ENCODE measurements around the gene ZC3H18. TPM values are rescaled to one million over a fixed set of nuclear protein-coding genes. Genes with fewer than 3 reads are reported as not detected.
A peak's percentile ranks its signal among the peaks of the same experiment; 100 is the strongest.

The ZC3H18 gene
- total RNA-seq, 1 experiment from 2014 or later, result 61.8 TPM

DNA sequence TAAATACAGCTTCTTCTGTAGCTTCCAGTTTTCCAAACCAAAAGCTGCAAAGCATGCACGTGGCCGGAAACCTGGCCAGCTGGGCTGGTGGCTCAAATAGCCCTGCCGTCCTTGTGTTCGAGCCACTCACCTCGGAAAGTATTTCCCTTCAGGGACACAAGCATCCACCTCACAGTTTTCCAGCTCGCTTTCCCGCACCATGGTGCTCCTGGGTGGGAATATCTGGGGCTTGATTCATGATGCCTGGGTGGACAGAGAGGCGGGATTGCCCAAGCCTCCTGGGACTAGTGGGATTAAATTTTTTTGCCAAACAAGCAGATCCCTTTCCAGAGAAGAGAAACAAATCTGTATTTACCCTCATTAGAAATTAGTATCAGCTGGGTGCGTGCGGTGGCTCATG, 99.8 kb downstream of the ZC3H18 start:
- CTCF ChIA-PET, result interaction anchor here (1.7 to 8.4 kb wide), 3 partner anchors 10 to 37 kb away, joined by 3 to 111 read pairs (median 8); partner anchors contain the start of gene SNAI3
- no peak for DNase-seq (ENCODE audit: low spot score)
- no peak overlapping the region for H3K4me3 Mint-ChIP-seq
- peaks cover 12% of the 10 kb centered on the region for H3K36me3 Mint-ChIP-seq
- POLR2A ChIA-PET, result interaction anchor here (1.0 kb wide), 1 partner anchor 7 kb away, joined by 3 read pairs; the partner anchor contains the start of gene MVD
- TF ChIP-seq TCF7 (CRISPR knock-in tag; IDR thresholded peaks at IDR 0.05; ENCODE audit: low read depth), result no peak
- TF ChIP-seq, protein P1, sequence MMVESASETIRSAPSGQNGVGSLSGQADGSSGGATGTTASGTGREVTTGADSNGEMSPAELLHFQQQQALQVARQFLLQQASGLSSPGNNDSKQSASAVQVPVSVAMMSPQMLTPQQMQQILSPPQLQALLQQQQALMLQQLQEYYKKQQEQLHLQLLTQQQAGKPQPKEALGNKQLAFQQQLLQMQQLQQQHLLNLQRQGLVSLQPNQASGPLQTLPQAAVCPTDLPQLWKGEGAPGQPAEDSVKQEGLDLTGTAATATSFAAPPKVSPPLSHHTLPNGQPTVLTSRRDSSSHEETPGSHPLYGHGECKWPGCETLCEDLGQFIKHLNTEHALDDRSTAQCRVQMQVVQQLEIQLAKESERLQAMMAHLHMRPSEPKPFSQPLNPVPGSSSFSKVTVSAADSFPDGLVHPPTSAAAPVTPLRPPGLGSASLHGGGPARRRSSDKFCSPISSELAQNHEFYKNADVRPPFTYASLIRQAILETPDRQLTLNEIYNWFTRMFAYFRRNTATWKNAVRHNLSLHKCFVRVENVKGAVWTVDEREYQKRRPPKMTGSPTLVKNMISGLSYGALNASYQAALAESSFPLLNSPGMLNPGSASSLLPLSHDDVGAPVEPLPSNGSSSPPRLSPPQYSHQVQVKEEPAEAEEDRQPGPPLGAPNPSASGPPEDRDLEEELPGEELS (CRISPR knock-in tag; IDR thresholded peaks at IDR 0.05), result no peak
- no peak for TF ChIP-seq CREB1 (CRISPR knock-in tag; IDR thresholded peaks at IDR 0.05)
- TF ChIP-seq SMAD4 (CRISPR knock-in tag; IDR thresholded peaks at IDR 0.05), result no peak
- no peak for TF ChIP-seq IRF2 (CRISPR knock-in tag; IDR thresholded peaks at IDR 0.05; ENCODE audit: borderline replicate concordance, low read depth)
- TF ChIP-seq, protein P2, sequence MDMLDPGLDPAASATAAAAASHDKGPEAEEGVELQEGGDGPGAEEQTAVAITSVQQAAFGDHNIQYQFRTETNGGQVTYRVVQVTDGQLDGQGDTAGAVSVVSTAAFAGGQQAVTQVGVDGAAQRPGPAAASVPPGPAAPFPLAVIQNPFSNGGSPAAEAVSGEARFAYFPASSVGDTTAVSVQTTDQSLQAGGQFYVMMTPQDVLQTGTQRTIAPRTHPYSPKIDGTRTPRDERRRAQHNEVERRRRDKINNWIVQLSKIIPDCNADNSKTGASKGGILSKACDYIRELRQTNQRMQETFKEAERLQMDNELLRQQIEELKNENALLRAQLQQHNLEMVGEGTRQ (CRISPR knock-in tag; IDR thresholded peaks at IDR 0.05), result no peak
- TF ChIP-seq, protein P3, sequence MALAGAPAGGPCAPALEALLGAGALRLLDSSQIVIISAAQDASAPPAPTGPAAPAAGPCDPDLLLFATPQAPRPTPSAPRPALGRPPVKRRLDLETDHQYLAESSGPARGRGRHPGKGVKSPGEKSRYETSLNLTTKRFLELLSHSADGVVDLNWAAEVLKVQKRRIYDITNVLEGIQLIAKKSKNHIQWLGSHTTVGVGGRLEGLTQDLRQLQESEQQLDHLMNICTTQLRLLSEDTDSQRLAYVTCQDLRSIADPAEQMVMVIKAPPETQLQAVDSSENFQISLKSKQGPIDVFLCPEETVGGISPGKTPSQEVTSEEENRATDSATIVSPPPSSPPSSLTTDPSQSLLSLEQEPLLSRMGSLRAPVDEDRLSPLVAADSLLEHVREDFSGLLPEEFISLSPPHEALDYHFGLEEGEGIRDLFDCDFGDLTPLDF (CRISPR knock-in tag; IDR thresholded peaks at IDR 0.05), result no peak
- TF ChIP-seq, protein P4, sequence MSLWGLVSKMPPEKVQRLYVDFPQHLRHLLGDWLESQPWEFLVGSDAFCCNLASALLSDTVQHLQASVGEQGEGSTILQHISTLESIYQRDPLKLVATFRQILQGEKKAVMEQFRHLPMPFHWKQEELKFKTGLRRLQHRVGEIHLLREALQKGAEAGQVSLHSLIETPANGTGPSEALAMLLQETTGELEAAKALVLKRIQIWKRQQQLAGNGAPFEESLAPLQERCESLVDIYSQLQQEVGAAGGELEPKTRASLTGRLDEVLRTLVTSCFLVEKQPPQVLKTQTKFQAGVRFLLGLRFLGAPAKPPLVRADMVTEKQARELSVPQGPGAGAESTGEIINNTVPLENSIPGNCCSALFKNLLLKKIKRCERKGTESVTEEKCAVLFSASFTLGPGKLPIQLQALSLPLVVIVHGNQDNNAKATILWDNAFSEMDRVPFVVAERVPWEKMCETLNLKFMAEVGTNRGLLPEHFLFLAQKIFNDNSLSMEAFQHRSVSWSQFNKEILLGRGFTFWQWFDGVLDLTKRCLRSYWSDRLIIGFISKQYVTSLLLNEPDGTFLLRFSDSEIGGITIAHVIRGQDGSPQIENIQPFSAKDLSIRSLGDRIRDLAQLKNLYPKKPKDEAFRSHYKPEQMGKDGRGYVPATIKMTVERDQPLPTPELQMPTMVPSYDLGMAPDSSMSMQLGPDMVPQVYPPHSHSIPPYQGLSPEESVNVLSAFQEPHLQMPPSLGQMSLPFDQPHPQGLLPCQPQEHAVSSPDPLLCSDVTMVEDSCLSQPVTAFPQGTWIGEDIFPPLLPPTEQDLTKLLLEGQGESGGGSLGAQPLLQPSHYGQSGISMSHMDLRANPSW (CRISPR knock-in tag; conservative IDR thresholded peaks at IDR 0.05; ENCODE audit: low read depth), result no peak
- no peak for TF ChIP-seq ESRRA (CRISPR knock-in tag; IDR thresholded peaks at IDR 0.05; ENCODE audit: borderline replicate concordance)
- TF ChIP-seq, protein P5, sequence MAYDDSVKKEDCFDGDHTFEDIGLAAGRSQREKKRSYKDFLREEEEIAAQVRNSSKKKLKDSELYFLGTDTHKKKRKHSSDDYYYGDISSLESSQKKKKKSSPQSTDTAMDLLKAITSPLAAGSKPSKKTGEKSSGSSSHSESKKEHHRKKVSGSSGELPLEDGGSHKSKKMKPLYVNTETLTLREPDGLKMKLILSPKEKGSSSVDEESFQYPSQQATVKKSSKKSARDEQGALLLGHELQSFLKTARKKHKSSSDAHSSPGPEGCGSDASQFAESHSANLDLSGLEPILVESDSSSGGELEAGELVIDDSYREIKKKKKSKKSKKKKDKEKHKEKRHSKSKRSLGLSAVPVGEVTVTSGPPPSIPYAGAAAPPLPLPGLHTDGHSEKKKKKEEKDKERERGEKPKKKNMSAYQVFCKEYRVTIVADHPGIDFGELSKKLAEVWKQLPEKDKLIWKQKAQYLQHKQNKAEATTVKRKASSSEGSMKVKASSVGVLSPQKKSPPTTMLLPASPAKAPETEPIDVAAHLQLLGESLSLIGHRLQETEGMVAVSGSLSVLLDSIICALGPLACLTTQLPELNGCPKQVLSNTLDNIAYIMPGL (CRISPR knock-in tag; IDR thresholded peaks at IDR 0.05), result no peak
- TF ChIP-seq, protein P6, sequence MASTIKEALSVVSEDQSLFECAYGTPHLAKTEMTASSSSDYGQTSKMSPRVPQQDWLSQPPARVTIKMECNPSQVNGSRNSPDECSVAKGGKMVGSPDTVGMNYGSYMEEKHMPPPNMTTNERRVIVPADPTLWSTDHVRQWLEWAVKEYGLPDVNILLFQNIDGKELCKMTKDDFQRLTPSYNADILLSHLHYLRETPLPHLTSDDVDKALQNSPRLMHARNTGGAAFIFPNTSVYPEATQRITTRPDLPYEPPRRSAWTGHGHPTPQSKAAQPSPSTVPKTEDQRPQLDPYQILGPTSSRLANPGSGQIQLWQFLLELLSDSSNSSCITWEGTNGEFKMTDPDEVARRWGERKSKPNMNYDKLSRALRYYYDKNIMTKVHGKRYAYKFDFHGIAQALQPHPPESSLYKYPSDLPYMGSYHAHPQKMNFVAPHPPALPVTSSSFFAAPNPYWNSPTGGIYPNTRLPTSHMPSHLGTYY (CRISPR knock-in tag; IDR thresholded peaks at IDR 0.05), result no peak
- no peak for TF ChIP-seq RELA (CRISPR knock-in tag; IDR thresholded peaks at IDR 0.05; ENCODE audit: borderline replicate concordance)
- TF ChIP-seq KAT7 (CRISPR knock-in tag; IDR thresholded peaks at IDR 0.05; ENCODE audit: borderline replicate concordance), result no peak
- TF ChIP-seq NFYB (CRISPR knock-in tag; conservative IDR thresholded peaks at IDR 0.05; ENCODE audit: low read depth), result no peak
- no peaks in the 10 kb centered on the region for H3K27me3 Mint-ChIP-seq (ENCODE audit: low read depth)
- no peak for ATAC-seq
- H3K9me3 Mint-ChIP-seq, result peaks cover 7% of the 10 kb centered on the region
- no peak overlapping the region for H3K27ac Mint-ChIP-seq
- peaks cover 4% of the 10 kb centered on the region for H3K4me1 Mint-ChIP-seq

DNA sequence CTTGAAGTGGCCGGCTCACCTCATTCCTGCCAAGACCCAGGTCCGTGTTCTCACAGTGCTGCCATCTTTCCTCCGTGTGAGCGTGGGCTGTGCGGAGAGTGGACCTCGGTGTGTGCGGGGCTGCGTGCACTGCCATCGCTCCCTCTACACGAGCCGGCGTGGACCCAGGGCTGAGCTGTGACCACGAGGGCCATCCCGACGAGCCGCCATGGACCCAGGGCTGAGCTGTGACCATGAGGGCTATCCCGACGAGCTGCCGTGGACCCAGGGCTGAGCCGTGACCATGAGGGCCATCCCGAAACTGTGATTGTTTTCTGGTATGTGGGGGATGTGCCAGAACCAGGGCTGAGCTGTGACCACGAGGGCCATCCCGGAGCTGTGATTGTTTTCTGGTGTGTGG, 101.6 kb downstream of the ZC3H18 start:
- peaks cover 12% of the 10 kb centered on the region for H3K36me3 Mint-ChIP-seq
- POLR2A ChIA-PET, result no interaction called here
- CTCF ChIA-PET, result interaction anchor here (1.2 to 8.4 kb wide), 21 partner anchors 8 to 113 kb away, joined by 3 to 111 read pairs (median 9); partner anchors contain the start of genes CTU2, CYBA, IL17C and MVD
- ATAC-seq, result no peak
- H3K9me3 Mint-ChIP-seq, result peaks cover 7% of the 10 kb centered on the region
- no peaks in the 10 kb centered on the region for H3K27me3 Mint-ChIP-seq (ENCODE audit: low read depth)
- no peak for DNase-seq (ENCODE audit: low spot score)
- peaks cover 2% of the 10 kb centered on the region; the same call in 1 of the 2 replicates for H3K4me1 Mint-ChIP-seq
- H3K27ac Mint-ChIP-seq, result 0 out of 2 replicates have a peak overlapping the region, but pooled peaks have one; percentile 16
- H3K4me3 Mint-ChIP-seq, result no peak overlapping the region
- TF ChIP-seq NR3C1 (CRISPR knock-in tag; conservative IDR thresholded peaks at IDR 0.05; ENCODE audit: low read depth) (no peak), NFE2L1 (CRISPR knock-in tag; IDR thresholded peaks at IDR 0.05) (no peak), ZNF671 (CRISPR knock-in tag; IDR thresholded peaks at IDR 0.05) (no peak), ZNF423 (CRISPR knock-in tag; IDR thresholded peaks at IDR 0.05) (no peak)
- TF ChIP-seq, protein P7, sequence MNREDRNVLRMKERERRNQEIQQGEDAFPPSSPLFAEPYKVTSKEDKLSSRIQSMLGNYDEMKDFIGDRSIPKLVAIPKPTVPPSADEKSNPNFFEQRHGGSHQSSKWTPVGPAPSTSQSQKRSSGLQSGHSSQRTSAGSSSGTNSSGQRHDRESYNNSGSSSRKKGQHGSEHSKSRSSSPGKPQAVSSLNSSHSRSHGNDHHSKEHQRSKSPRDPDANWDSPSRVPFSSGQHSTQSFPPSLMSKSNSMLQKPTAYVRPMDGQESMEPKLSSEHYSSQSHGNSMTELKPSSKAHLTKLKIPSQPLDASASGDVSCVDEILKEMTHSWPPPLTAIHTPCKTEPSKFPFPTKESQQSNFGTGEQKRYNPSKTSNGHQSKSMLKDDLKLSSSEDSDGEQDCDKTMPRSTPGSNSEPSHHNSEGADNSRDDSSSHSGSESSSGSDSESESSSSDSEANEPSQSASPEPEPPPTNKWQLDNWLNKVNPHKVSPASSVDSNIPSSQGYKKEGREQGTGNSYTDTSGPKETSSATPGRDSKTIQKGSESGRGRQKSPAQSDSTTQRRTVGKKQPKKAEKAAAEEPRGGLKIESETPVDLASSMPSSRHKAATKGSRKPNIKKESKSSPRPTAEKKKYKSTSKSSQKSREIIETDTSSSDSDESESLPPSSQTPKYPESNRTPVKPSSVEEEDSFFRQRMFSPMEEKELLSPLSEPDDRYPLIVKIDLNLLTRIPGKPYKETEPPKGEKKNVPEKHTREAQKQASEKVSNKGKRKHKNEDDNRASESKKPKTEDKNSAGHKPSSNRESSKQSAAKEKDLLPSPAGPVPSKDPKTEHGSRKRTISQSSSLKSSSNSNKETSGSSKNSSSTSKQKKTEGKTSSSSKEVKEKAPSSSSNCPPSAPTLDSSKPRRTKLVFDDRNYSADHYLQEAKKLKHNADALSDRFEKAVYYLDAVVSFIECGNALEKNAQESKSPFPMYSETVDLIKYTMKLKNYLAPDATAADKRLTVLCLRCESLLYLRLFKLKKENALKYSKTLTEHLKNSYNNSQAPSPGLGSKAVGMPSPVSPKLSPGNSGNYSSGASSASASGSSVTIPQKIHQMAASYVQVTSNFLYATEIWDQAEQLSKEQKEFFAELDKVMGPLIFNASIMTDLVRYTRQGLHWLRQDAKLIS (CRISPR knock-in tag; IDR thresholded peaks at IDR 0.05; ENCODE audit: borderline replicate concordance), result no peak

Measured in WTC11 (cell line).